A549 (cell line): ENCODE data around the gene SETX.

Source experiments
- CBX2 ChIP-seq: fragments of 200-600 bp; sonication (generic); IDR thresholded peaks from 2 replicates; pipeline ENCODE4 v1.6.1; 2016; ENCODE audit warnings: low read depth, mild to moderate bottlenecking, borderline replicate concordance
- CBX8 ChIP-seq: fragments of 200-600 bp; sonication (generic); IDR thresholded peaks from 2 replicates; pipeline ENCODE4 v1.6.1; 2016
- CEBPB ChIP-seq, 2 experiments: fragments of >200 bp in 1 of 2; sonication (Bioruptor Twin) in 1 of 2; formaldehyde crosslinking in 1 of 2; IDR thresholded peaks; 2 replicates each; pipeline ENCODE4 v1.6.1; 2012 to 2016
- CHD2 ChIP-seq: fragments of 150-350 bp; IDR thresholded peaks from 2 replicates; pipeline ENCODE4 v1.6.1; 2014; ENCODE audit warnings: low read length; ENCODE audit not compliant: partially characterized antibody
- CTCF ChIP-seq: fragments of >200 bp; sonication (Bioruptor Twin); formaldehyde crosslinking; IDR thresholded peaks from 3 replicates; pipeline ENCODE4 v1.5.1; 2016
- KDM5A ChIP-seq: fragments of 200-600 bp; sonication (generic); IDR thresholded peaks from 2 replicates; pipeline ENCODE4 v1.6.1; 2016; ENCODE audit warnings: antibody characterized with exemption, mild to moderate bottlenecking
- NR3C1 ChIP-seq: fragments of >200 bp; sonication (Bioruptor Twin); formaldehyde crosslinking; IDR thresholded peaks from 3 replicates; pipeline ENCODE4 v1.6.1; 2017
- POLR2A ChIP-seq: IDR thresholded peaks from 2 replicates; pipeline ENCODE4 v1.6.1; 2012; ENCODE audit warnings: mild to moderate bottlenecking, low read length
- REST ChIP-seq: fragments of 200-600 bp; sonication (generic); IDR thresholded peaks from 2 replicates; pipeline ENCODE4 v1.6.1; 2016; ENCODE audit warnings: antibody characterized with exemption, mild to moderate bottlenecking, moderate library complexity
- USF2 ChIP-seq: fragments of 450-650 bp; IDR thresholded peaks from 2 replicates; pipeline ENCODE4 v1.6.1; 2014; ENCODE audit warnings: antibody characterized with exemption
- ZSCAN20 ChIP-seq: fragments of 250-450 bp; sonication (Bioruptor Pico); IDR thresholded peaks from 2 replicates; pipeline ENCODE4 v1.8.0; 2022; ENCODE audit warnings: mild to moderate bottlenecking, moderate library complexity

- TF ChIP-seq USF2 (no peak), POLR2A (no peak), CTCF (no peak), CEBPB (IDR thresholded peaks at IDR 0.05) (no peak), CHD2 (no peak), CBX2 (no peak), REST (no peak), NR3C1 (no peak), ZSCAN20 (CRISPR knock-in tag) (no peak), KDM5A (no peak), CBX8 (no peak)
These were observed 35.2 kb downstream of the SETX start for GRCh38 chr9:132319421-132320110.
